DMS114 treated with DMSO at 0.1 percent for 48 hours (cell line): Measurements from ENCODE around the gene MAP3K20.
A peak's percentile ranks its signal among the peaks of the same experiment; 100 is the strongest.
"Not testable (repeated sequence)": the region's sequence is repeated elsewhere in the genome, so short reads cannot be mapped to it uniquely, and the experiment has no call there.

Experiments used
- DNase-seq: peaks from one replicate; lab custom pipeline; 2025; ENCODE audit not compliant: unreplicated experiment; lab: John Stamatoyannopoulos, UW

Gene MAP3K20

GRCh38 chr2:173193925-173194324 lies 118.3 kb downstream of the MAP3K20 start:
- DNase-seq: no peak

DNA sequence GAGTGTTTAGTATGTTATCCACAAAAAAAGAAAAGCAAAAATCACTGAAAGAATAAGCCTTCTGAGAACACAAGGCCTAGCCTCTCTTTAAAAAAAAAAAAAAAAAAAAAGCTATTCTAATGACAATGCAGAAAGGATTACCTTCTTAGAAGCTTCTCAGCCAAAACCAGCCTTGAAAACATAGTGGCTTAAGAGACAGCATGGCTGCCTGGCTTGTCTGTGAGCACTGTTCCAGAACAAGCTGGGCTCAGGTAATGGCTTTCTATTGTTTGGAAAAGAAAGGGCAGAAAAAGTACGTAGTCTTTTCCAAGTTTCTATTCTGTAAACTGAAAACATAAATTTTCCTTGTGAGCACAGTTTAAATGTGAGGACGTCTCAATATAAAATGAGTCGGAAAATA lies 119.5 kb downstream of the MAP3K20 start:
- no peak for DNase-seq

- no peak for DNase-seq
Observed at GRCh38 chr2:173196080-173196479, 120.4 kb downstream of the MAP3K20 start.

DNA sequence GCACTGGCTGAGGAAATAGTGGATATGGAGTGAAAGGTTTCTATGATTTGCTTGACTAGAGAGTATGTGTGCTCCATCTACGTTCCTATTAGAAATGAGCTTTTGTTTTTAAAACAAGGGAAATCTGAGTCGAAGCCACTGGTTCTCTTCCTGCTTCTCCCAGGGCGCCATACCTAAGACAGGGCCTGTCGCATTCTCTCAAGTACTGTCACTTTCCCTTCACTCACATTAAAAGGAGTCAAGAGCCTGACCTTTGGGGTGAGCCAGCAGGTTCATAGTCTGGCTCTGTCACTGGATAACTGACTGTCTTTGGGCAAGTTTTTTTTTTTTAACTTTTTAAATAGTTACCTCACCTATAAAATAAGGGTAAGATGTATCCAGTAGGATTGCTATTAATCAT lies 121.0 kb downstream of the MAP3K20 start:
- no peak for DNase-seq

DNA sequence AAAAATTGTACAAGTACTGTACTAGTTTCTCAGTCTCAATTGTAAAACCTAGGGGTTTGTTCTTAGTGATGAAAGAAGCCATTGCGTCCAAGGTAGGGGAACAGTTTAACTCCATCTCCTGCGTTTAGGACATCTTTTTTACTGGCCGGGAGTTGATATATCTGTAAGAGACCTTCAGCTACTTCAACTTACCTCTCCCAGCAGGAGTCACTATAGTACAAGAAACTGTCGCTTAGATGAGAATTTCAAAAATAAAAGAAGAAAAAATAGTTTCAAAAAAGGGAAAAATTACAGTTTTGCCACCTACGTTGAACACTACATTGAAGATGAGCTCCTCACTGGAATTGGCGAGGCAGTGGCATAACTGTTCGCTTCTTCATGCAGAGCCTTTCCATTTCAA lies 122.7 kb downstream of the MAP3K20 start:
- DNase-seq: no peak

DNA sequence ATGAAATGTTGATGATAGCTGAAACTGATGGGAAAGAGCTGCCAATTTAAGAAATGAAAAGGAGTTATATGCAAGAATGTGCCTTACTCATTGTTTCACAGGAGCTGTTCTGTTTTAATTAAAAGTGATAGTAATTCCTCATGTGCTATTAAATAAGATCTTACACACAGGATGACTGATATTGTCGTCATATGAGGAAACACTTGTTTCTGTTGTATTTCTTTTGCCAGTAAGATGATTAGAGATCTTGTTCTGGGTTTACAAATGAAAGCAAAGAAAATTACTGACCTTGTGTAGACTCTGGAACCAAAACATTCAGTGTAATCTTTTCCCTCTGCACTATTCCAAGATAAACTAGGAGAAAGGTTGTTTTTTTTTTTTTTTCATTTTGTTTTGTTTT lies 123.6 kb downstream of the MAP3K20 start:
- no peak for DNase-seq

GRCh38 chr2:173202570-173202969 lies 126.9 kb downstream of the MAP3K20 start:
- DNase-seq: no peak

DNA sequence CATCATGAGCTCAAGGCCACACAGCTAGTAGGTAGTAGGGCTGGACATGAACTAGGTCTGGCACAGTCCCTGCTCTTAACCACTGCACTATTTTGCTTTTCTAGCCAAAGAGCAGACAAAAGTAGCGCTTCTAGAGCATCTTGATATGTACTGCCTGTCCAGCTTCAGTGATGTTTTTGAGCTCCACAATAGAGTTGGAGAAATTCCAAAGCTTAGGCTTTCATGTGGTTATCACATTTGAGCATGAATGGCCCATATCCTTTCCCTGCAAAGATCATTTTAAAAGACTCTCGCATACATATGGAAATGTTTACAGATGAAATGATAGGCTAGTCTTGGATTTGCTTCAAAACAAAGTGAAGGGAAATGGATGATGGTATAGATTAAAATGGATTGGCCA lies 128.7 kb downstream of the MAP3K20 start:
- DNase-seq: no peak

DNA sequence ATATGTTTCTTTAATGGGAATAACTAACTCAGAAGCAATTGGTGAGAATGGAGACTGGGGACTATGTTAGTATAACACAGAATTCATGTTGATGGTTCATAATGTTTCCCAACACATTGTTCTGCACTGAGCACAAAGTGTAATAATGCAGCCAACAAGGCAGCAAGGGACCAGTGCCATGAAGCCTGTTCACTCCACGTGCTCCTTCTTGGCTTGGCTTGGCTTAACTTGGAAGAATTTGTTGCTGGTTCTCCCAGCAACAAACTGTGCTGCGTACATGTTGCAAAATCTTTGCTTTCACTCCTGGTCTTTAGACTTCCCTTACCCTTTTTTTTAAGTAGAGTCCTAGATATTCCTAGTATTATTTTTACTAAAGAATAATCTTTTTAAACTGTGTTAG lies 129.7 kb downstream of the MAP3K20 start:
- DNase-seq: no peak

- not testable (repeated sequence) for DNase-seq
Observed at GRCh38 chr2:173207124-173207523, 131.5 kb downstream of the MAP3K20 start.

- DNase-seq: peak; percentile 45
Observed at GRCh38 chr2:173210270-173211196, 134.9 kb downstream of the MAP3K20 start.

- DNase-seq: no peak
Observed at GRCh38 chr2:173213181-173213580, 137.5 kb downstream of the MAP3K20 start.

GRCh38 chr2:173214213-173214612 lies 138.6 kb downstream of the MAP3K20 start:
- DNase-seq: no peak

- no peak for DNase-seq
Observed at GRCh38 chr2:173215316-173215715, 139.7 kb downstream of the MAP3K20 start.

DNA sequence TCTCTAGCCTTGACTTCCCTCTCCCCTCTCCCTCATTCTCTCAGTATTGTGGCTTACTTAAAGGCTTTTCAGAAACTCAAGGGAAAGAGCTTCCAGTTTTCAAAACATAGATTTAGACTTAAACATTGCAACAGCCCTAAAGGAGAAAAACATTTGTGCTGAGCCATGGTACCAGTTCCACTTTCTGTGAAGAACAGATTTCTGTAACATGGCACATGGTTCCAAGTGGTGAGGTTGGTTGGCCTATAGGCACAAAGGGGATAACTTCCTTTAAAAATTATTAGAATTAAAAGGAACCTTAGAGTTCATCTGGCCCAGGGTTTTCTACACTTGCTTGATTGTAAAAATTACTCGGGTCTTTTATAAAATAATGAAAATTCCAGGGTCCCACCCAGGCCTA lies 140.4 kb downstream of the MAP3K20 start:
- DNase-seq: no peak

- no peak for DNase-seq
Observed at GRCh38 chr2:173216668-173217067, 141.0 kb downstream of the MAP3K20 start.

GRCh38 chr2:173217116-173217840 lies 141.6 kb downstream of the MAP3K20 start:
- no peak for DNase-seq

DNA sequence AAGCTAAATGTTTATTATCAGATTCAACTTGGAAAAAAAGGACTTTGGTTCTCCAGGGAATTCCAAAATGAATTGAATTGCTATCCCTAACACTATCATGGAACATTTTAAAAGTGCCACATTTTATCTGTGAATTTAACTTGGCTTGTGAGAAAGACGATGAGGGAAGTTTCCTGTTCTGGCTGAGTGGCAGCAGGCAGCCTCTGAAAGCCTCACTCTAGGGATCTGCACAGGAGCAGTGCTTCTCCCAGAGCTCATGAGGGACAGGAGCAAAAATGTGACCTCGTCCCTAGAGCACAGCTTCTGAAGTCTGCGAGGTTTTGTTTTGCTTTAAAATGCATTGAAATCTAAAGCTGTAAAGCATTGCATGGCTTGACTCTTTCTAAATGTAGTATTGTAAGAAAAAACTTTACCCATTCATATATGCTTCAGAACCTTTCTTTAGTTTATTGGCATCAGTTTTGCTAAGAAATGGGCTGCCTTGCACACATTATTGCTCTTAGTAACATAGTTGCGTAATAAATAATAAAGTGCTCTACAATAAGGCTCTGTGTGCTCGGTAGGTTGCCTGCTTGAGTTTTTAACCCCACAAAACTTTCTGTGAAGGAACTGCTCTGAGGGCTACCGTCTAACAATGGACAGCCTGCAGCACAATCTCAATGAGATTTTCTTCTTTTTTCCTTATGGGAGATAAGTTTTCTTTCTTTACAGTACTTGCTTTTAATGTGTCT lies 142.8 kb downstream of the MAP3K20 start:
- no peak for DNase-seq

DNA sequence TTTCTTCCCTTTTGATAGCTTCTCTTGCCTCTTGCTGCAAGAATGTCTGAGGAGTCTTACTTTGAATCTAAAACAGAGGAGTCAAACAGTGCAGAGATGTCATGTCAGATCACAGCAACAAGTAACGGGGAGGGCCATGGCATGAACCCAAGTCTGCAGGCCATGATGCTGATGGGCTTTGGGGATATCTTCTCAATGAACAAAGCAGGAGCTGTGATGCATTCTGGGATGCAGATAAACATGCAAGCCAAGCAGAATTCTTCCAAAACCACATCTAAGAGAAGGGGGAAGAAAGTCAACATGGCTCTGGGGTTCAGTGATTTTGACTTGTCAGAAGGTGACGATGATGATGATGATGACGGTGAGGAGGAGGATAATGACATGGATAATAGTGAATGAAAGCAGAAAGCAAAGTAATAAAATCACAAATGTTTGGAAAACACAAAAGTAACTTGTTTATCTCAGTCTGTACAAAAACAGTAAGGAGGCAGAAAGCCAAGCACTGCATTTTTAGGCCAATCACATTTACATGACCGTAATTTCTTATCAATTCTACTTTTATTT lies 145.6 kb downstream of the MAP3K20 start:
- no peak for DNase-seq

- DNase-seq: no peak
Observed at GRCh38 chr2:173221937-173222594, 146.4 kb downstream of the MAP3K20 start.

DNA sequence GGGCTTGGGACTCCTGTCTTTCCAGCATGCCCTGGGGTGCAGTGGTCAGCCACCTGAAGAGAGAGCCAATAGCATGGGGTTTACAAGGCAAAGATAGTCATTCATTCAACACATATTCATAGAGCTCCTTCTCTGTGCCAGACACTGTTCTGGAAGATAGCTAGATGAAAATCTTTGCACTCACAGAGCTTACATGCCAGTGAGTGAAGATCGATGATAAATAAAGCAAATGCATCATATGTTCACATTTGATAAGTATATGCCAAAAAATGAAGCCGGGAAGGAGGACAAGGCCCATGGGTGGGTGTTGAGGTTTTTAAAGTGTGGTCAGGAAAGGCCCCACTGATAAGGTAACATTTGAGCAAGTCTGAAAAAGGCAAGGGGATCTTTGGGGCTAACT lies 148.2 kb downstream of the MAP3K20 start:
- no peak for DNase-seq
